Measurements from ENCODE around the gene KDM3B.

The KDM3B gene

DNA sequence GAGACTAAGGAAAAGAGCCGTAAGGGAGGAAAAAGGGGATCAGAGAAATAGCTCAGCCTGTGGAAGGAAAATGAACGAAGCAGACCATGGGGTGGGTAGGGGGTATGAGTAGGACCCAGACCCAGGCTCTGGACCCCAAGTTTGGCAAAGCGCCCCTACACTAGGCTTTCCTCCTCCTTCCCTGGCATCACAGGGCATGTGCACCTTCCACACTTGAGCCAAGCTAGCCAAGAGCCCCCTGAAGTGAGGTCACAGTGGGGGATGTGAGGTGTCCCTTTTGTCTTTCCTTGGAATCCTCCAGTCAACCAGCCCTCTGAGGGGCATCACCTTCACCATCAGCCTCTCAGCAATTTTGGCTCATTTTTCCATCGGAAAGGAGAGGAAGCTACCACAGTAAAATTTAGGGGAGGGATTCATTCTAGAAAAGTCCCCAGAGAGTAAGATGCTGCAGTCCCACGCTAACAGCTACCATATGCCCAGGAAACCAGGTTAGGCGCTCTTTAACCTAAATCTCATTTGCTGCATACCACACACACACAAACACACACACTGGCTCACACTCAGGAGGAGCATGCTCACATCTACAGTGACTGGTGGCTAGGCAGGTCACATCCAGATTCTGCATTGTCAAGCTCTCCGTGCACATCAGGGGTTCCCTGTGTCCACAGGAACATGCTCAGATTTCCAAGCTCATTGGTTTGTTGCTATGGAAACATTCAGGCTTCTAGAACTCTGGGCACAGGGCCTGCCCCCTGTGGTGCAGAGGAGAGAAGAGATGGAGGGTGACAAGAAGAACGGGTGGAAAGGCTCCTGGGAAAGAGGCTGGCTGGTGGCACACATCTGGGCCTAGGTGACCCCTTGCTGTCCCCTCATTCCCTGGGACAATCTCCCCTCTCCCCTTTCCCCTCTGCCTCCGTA is 96.3 kb downstream of the KDM3B start:
- no peak for DNase-seq (ENCODE audit: low read depth)
- TF ChIP-seq CTCF (IDR thresholded peaks at IDR 0.05; ENCODE audit: low read depth, low read length, missing control alignments) = no peak
- no peak overlapping the region for H3K4me3 ChIP-seq (ENCODE audit: low read depth, low read length)

- no peak for DNase-seq (ENCODE audit: low read depth)
- H3K4me3 ChIP-seq (ENCODE audit: low read depth, low read length) = no peak overlapping the region
- peak; percentile 95 for TF ChIP-seq CTCF (IDR thresholded peaks at IDR 0.05; ENCODE audit: low read depth, low read length, missing control alignments)
Measured at GRCh38 chr5:138449501-138450239, 97.2 kb downstream of the KDM3B start.

DNA sequence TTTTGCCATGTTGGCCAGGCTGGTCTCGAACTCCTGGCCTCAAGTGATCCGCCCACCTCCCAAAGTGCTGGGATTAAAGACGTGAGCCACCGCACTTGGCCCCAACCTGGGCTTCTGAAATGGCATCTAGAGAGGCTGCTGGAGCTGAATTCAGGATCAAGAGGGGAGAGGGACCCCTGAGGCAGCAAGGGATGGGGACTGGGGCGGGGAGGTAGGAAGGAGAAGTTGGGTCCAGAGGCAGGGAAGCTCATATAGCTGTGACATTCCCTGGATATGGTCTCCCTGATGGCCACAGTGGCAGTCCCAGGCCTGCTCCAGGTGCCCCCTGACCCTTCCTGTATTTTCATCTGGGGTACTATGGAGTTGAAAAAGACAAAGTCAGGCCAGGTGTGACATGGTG is 98.5 kb downstream of the KDM3B start:
- H3K4me3 ChIP-seq (ENCODE audit: low read depth, low read length) = no peak overlapping the region
- DNase-seq (ENCODE audit: low read depth) = no peak
- no peak for TF ChIP-seq CTCF (IDR thresholded peaks at IDR 0.05; ENCODE audit: low read depth, low read length, missing control alignments)

GRCh38 chr5:138452720-138453119 is 100.2 kb downstream of the KDM3B start:
- DNase-seq (ENCODE audit: low read depth) = no peak
- H3K4me3 ChIP-seq (ENCODE audit: low read depth, low read length) = no peak overlapping the region
- no peak for TF ChIP-seq CTCF (IDR thresholded peaks at IDR 0.05; ENCODE audit: low read depth, low read length, missing control alignments)

DNA sequence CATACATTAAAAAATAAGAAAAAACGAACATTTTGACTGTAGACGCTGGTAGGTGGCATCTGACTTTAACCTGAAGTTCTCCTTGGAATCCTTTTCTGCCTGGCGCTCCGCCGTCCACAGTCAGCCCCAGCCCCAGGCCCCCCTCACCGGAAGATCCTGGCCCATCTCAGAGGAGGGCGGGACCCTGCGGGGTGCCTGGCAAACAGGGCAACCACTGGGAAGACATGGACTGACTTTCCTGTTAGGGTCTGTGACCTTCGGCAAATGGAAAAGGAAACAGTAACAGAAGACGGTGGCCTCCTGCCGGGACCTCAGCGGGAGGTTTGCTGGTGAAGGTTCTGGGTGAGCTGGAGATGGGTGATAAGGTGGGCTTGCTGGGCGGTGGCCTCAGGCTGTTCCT is 101.1 kb downstream of the KDM3B start:
- TF ChIP-seq CTCF (IDR thresholded peaks at IDR 0.05; ENCODE audit: low read depth, low read length, missing control alignments) = no peak
- H3K4me3 ChIP-seq (ENCODE audit: low read depth, low read length) = no peak overlapping the region
- no peak for DNase-seq (ENCODE audit: low read depth)

DNA sequence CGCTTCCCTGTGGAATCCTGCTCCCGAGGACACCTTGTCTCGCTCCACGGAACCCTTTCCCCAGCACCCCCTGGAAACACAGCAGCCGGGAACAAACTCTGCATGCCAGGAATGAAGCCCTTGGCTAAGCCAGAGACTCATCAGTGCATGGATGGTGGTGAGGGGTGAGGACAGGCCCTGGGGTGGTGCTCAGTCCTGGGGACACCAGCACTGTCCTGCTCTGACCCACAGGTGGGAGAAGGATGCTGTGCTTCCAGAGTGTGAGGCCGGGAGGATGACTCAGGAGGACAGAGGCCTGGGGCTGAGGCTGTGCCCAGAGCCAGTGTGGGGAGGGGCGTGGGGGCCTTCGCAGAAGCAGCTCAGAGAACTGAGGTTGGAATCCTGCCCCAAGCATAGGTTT is 101.6 kb downstream of the KDM3B start:
- DNase-seq (ENCODE audit: low read depth) = no peak
- no peak for TF ChIP-seq CTCF (IDR thresholded peaks at IDR 0.05; ENCODE audit: low read depth, low read length, missing control alignments)
- H3K4me3 ChIP-seq (ENCODE audit: low read depth, low read length) = no peak overlapping the region

Measured in GM12864 (cell line).